Lung (tissue), 12 donors: ENCODE results near the gene SNAP25. TPM values are rescaled to one million over a fixed set of nuclear protein-coding genes. Genes with fewer than 3 reads are reported as not detected.
A peak's percentile ranks its signal among the peaks of the same experiment; 100 is the strongest.

Source experiments
- ATAC-seq: fragments of 200-7000 bp; cut with Tn5 transposase; one replicate; pipeline ENCODE4 v1.9.1; 2020; ENCODE audit warnings: moderate number of reproducible peaks; ENCODE audit not compliant: insufficient read depth, low FRiP score
- DNase-seq, 3 donors: peaks; one replicate each; pipeline ENCODE4 v3.0.0-alpha.2; 2013 to 2017
- H3K27ac ChIP-seq, 2 donors: one replicate each; pipeline ENCODE4 v1.5.1; 2013; ENCODE audit warnings: mild to moderate bottlenecking in 2 of 2, moderate library complexity in 2 of 2, control low read depth in 1 of 2, inconsistent platforms in 1 of 2, low read depth in 1 of 2, low read length in 1 of 2
- H3K27me3 ChIP-seq, 3 donors: one replicate each; pipeline ENCODE4 v1.5.1; 2013; ENCODE audit warnings: low read length in 2 of 3; ENCODE audit not compliant: control insufficient read depth in 3 of 3, insufficient read depth in 3 of 3
- H3K36me3 ChIP-seq, 4 donors: one replicate each; pipeline ENCODE4 v1.5.1; 2013; ENCODE audit warnings: low read length in 4 of 4, mild to moderate bottlenecking in 1 of 4, moderate library complexity in 1 of 4; ENCODE audit not compliant: control insufficient read depth in 4 of 4, insufficient read depth in 4 of 4
- H3K4me1 ChIP-seq, 5 donors: one replicate each; pipeline ENCODE4 v1.5.1; 2013; ENCODE audit warnings: low read length in 5 of 5, mild to moderate bottlenecking in 2 of 5, moderate library complexity in 1 of 5; ENCODE audit not compliant: control insufficient read depth in 5 of 5, insufficient read depth in 5 of 5
- H3K4me3 ChIP-seq: one replicate; pipeline ENCODE4 v1.5.1; 2013; ENCODE audit warnings: mild to moderate bottlenecking, control low read depth, moderate library complexity
- H3K9ac ChIP-seq, 2 donors: one replicate each; pipeline ENCODE4 v1.5.1; 2013; ENCODE audit warnings: low read length in 2 of 2, control low read depth in 1 of 2; ENCODE audit not compliant: insufficient read depth in 1 of 2
- H3K9me3 ChIP-seq, 4 donors: one replicate each; pipeline ENCODE4 v1.5.1; 2013; ENCODE audit warnings: low read length in 3 of 4, mild to moderate bottlenecking in 1 of 4, moderate library complexity in 1 of 4; ENCODE audit not compliant: control insufficient read depth in 4 of 4, insufficient read depth in 3 of 4
- CTCF ChIP-seq: IDR thresholded peaks from 2 replicates; pipeline ENCODE4 v1.5.1; 2012; ENCODE audit warnings: mild to moderate bottlenecking; ENCODE audit errors: control extremely low read depth, extremely low read depth
- WGBS, 2 donors: extraction: QIAGEN DNeasy Blood & Tissue Kit; methylation state at CpG; one replicate each; pipeline ENCODE4 v1.1.7; 2013; 5-methylcytosine and 5-hydroxymethylcytosine counted together
- polyA plus RNA-seq, 2 donors: library from polyadenylated mRNA; stranded (reverse); fragments of 200-250 nt; gene quantifications; one replicate each; pipeline ENCODE4 v1.2.1, GENCODE V29; 2013
- total RNA-seq, 2 donors: library from RNA; depleted of rRNA in 1 of 2; stranded (reverse); fragments of >200 nt in 1 of 2; gene quantifications; one replicate each; pipeline ENCODE4 v1.2.1, GENCODE V29; 2014 to 2021
- donor health status: control.
- donor health status: control.
- donor health status: Bipolar disorder and iron deficiency.
- donor health status: healthy.
- donor health status: DM: yes; HTN: yes; CAD: no.

SNAP25 gene
- total and polyA plus RNA-seq, 4 donors, result 0.14 to 5.4 (median 0.85) TPM

GRCh38 chr20:10179574-10180298 lies 38.9 kb upstream of the SNAP25 start:
- no peak overlapping the region for H3K27ac ChIP-seq
- peaks cover 0 to 3% (median under 1%) of the 10 kb centered on the region in 4 donors for H3K9me3 ChIP-seq
- H3K27me3 ChIP-seq, result peaks cover 0 to 2% (median 0%) of the 10 kb centered on the region in 3 donors
- WGBS, 2 donors, result 79 to 88% methylated on average over 4 of the region's 4 CpGs
- H3K9ac ChIP-seq, result no peak overlapping the region
- no peak overlapping the region for H3K4me3 ChIP-seq
- peak in 1 of 3 donors; percentile 26 for DNase-seq
- no peak for ATAC-seq
- no peak for TF ChIP-seq CTCF
- H3K4me1 ChIP-seq, result peaks cover 0 to 11% (median 0%) of the 10 kb centered on the region in 5 donors
- H3K36me3 ChIP-seq, result no peaks in the 10 kb centered on the region

- Histone ChIP-seq H3K27ac (no peak overlapping the region), H3K4me3 (no peak overlapping the region), H3K4me1 (peaks cover 0 to 11% (median 0%) of the 10 kb centered on the region in 5 donors), H3K27me3 (no peaks in the 10 kb centered on the region), H3K36me3 (no peaks in the 10 kb centered on the region), H3K9me3 (peaks cover 0 to 12% (median 2%) of the 10 kb centered on the region in 4 donors), H3K9ac (no peak overlapping the region)
- 75 to 81% methylated on average over 2 of the region's 2 CpGs for WGBS, 2 donors
- TF ChIP-seq CTCF, result no peak
- DNase-seq, result peak in 2 of 3 donors; percentile 69 to 83
- no peak for ATAC-seq
Measured at GRCh38 chr20:10180651-10181235, 37.9 kb upstream of the SNAP25 start.

GRCh38 chr20:10185741-10186558 lies 32.7 kb upstream of the SNAP25 start:
- H3K9ac ChIP-seq, result no peak overlapping the region
- no peak for ATAC-seq
- no peak for TF ChIP-seq CTCF
- peak; percentile 55 to 90 (median 72) for DNase-seq
- no peaks in the 10 kb centered on the region for H3K36me3 ChIP-seq
- no peak overlapping the region for H3K27ac ChIP-seq
- WGBS, 2 donors, result 75 to 84% methylated on average over 3 of the region's 3 CpGs
- peaks cover 0 to 20% (median 6%) of the 10 kb centered on the region in 4 donors for H3K9me3 ChIP-seq
- H3K4me1 ChIP-seq, result peaks cover 0 to 4% (median 0%) of the 10 kb centered on the region in 5 donors
- H3K4me3 ChIP-seq, result no peak overlapping the region
- no peaks in the 10 kb centered on the region for H3K27me3 ChIP-seq
